AG08395 (cell line): ENCODE results near the gene SLC28A3.

Source experiments
- DNase-seq: peaks from one replicate; pipeline ENCODE4 v3.0.0; 2012; ENCODE audit warnings: mixed read lengths, low spot score

SLC28A3 gene

DNA sequence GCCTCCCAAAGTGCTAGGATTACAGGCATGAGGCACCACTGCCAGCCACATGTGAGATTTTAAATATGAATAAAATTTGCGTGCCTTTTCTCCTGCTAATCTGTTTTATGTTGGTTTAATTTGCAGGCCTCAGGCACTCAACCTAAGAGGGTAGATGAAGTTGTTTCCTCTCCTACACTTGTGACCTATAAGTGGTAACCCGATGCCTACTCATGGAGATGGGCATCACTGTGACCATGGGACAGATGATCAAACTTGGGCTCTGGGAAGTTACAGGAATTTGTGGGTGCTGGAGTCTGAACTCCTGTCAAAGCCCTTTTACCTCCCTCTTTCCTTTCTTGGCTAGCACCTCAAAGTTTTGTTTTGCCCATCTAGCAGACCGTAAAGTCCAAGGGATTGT lies 1.1 kb downstream of the SLC28A3 start:
- DNase-seq, result no peak

DNA sequence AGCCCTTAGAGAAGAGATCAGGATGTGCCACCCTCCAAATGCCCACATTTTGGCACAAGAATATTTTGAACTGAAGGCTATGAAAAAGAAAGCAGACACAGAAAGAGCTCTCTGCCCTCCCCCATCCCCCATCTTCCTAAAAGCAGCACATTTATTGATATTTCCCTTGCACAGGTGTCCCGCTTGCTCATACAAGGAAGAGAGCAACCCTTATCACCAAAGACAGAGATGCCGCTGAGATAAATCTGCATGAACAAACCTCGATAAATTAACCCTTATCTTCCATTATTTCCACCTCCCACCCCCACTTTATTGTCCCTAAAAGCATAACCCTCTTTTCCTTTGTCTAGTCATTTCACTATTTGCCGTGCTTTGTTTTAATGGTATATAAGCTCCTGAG lies 1.8 kb downstream of the SLC28A3 start:
- no peak for DNase-seq

DNA sequence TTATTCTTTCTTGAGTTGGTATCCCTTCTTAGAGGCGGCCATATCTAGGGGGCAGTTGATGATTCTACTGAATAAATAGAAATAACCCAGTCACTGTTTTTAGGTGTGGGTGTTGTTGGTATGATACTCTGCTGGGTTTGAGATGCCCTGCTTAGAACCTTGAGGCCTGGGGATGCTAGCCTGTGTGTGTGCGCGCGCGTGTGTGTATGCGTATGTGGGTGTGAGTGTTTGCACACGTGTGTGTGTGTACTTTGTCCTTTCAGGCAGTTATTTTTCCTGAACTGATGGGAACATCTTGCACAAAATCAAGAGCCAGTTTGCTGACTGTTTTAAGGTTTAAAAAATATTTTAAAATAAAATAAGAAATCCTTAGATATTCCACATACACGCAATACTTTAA lies 3.3 kb downstream of the SLC28A3 start:
- DNase-seq, result no peak

DNA sequence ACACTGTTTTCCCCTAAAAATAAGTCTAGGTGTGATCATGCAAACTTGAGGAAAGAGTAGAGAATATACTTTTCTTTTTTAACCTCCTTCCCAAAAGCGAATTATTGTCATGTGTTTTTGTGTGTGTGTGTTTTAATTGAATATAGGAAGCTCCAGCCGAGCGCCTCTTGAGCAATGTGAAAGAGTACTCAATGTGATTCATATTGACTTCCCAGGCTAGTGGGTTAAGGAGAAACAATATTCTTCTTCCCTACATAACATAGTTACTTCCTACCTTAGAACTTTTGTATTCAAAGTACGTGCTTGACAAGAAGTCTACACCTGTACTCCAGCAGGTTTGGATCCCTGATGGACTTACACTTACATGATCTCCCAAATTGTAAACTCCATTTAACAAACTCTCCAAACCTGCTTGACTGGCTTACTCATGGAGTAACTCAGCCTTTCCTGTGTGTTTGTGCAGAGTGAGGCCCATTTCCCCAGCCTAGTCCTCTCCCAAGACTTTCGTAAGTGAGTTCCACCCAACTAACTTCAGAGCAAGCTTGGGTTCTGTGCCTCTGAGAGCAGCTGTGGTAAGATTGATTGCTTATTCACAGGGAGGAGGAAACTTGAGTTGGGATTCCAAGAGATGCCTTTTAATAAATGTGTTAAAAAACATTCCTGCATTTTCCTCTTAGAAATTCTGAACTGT lies 9.3 kb downstream of the SLC28A3 start:
- no peak for DNase-seq

DNA sequence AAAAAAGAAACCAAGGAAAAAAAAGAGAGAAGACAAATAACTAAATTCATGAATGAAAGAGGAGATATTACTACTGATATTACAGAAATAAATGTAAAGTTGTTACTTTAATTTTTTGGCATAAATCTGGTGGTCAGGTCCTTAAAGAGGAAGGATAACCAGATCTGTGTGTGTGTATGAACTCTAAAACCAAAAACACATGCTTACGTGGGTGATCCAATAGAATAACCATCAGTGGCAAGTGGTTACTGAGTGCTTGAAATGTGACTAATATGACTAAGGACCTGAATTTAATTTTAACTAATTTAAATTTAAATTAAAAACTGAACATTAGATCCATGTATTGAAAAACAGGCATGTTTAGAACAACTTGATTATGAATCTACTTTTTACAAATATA lies 10.3 kb downstream of the SLC28A3 start:
- no peak for DNase-seq

DNA sequence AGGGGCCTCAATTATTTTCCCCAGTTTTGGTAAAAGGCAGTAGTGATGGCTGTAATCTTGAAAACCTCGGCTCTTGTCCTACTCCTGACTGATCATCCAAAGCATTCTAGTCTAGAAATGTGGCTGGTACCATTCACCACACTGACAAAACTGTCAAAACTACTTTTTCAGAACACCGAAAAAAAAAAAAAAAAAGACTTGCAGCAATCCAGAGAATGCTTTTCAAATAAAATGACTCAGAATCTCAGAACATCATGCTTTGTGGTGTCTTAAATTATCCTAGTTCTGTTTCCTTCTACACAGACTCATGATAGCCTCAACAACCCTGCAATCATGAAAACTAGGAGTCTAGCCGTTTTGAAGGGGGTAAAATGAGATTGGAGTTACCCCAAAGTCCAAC lies 13.4 kb downstream of the SLC28A3 start:
- DNase-seq, result no peak

DNA sequence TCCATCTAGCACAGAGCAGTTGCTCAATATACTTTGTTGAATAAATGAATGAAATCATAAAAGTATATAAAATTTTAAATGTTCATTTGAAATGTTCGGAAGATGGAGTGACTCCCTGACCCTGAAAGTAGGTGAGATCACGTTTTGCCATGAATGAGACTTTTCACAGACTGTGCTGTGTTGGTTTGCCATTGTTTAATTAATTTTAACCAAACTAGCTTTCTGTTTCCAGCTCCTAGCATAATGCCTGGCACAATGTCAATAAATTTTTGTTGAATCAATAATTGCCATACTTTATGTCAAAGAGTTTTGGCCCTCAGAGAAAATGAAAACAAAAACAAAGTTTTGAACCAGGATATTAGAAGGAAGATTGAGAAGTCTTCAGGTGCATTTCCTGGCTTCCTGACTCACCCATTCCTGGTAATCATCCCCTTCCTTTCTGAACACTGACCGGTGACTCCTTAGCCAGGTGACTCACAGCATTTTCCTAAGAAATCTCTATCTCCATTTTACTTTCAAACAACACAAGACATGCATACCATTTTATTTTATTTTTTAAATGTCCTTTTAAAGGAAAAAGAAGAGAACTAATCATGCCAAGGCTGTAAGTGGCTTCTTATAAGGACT lies 15.1 kb downstream of the SLC28A3 start:
- no peak for DNase-seq

DNA sequence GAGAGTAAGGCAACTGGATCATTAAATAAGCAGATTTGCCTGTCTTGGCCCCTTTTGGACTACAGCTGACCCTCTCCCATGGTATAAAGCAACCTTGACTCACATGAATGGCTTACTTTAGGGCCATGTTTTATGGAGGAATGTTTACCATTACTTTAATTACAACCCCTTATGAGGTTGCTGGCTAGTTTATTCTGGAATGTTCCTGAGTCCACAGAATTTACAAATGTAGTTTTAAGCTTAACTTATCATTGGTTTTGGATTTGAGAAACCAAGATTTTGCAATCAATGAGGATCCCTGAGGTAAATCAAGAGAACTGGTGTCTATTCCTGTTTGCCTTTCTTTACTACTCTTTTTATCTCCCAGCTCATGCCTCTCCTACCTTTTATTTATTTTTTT lies 15.7 kb downstream of the SLC28A3 start:
- DNase-seq, result no peak

DNA sequence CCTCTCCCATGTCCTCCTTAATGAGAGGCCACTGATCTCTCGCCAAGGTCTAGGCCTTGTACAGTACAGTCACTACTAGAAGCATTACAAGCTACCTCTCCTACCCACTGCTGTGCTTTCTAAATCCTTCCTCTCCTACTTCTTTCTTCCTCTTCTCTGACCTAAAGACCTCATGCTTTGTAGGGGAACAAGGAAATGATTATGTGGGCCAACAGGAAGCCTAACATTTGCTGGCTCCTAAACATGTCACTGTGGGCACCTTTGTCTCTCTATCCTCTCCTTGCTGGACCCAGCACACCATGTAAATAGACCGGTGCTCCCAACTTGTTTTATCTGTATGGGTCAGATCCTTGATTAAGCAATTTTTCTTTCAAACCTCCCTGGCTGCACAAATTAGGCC lies 16.7 kb downstream of the SLC28A3 start:
- DNase-seq, result no peak

DNA sequence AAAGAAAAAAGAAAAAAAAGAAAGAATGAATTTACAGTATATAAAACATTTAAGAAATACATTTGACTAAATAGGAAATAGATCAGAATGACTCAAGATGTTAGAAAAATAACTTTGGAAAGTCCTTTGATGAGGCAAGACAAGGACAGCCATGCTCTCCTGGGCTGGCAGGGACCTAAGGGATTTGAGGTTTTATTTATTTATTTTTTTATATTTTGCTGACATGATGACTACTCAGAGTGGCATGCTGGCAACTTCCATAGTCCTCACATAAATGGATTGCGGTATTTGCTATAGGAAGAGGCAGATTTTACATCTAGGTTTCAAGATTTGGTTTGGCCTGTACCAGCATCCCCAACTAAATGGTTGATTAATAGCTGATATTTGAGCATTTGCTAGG lies 17.7 kb downstream of the SLC28A3 start:
- peak; percentile 42 for DNase-seq

DNA sequence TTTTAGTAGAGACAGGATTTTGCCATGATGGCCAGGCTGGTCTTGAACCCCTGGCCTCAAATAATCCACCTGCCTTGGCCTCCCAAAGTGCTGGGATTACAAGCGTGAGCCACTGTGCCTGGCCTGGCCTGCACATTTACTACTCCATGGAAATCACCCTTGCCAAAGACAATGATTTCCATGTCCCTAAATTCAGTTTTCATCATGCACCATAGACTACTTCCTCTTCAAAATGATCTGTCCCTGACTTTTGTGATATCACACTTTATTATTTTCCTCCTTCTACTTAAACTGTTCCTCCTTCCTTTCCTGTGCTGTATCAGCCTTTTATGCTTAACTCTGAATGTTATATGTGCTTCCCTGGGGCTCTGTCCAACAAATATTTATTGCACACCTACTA lies 20.3 kb downstream of the SLC28A3 start:
- no peak for DNase-seq

DNA sequence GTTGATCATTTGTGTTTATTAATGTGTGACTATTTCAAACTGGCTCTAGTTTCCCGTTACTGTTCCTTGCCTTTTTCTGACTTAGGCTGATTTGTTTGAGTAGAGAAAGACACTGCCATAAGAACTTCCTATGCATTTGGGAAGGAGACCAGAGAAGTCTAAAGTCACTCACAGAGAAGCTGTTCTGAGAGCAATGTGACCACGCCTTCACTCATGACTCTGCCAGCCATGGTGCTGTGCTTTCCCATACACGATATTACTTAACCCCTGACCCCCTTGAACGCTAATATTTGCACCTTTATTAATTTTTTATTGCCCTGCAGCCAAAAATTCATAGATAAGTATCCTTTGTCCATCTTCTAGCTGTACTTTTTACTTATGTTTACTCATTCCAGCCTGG lies 20.9 kb downstream of the SLC28A3 start:
- no peak for DNase-seq

DNA sequence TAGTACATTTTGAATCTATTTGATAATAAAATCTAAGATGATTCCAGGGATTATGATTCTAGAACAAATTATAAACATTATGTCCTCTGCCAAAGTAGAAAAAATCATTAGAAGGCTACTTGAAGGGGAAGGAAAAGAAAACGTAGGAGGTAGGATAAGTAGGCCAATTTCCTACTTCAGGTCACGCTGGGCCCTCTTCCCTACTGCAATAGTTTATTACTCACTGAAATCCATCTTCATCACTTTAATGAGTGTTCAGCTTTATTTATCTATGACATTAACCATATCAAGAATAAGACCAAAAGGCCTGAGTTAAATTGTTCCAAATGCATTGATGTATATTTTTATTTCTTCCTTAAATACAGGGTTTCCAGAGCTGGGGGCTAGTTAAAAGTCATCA lies 21.6 kb downstream of the SLC28A3 start:
- no peak for DNase-seq

DNA sequence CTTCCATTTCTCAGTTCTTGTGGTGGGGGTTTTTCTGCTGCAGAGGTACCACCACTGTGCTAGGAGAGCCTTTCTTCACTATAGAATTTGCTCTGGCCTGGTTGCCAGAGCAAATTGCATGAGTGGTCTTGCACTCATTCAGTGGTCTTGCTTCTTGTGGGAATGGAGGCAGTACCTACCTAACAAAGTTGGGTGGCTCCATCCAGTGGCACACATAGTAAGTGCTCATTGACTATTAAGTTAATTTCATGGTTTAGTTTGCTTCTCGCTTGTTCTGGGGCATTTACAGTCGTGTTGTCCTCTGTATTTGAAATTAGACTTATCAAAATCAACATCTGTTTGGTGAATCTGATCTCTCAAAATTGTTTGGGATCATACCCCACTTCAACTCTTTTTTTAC lies 23.0 kb downstream of the SLC28A3 start:
- DNase-seq, result no peak

DNA sequence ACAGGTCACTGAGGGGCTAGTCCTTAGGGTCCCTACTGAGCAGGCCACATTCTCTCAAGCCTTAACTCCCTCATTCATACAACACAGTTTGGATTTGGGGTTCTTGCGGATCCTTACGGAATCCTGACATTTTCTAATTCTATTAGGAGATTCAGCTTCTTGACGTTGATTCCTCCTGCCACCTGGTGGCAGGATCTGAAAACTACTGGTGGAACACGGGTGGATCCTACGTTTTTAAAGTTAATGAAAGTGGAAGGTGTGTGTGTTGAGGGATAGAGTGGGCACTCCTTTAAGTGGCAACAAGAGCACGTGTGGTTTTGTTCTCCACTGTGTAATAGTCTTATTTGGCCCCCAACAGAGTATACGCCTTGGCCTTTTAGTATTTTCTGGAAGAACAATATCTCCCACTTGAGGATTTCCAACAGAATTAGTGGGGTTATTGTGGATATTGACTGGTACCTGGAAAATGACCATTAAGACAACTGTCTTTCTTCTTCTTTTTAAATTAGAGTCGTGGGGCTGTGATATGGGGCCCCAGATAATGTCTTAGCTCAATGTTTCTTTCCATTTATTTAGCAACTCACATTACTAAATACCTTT lies 25.2 kb downstream of the SLC28A3 start:
- DNase-seq, result peak; percentile 65

DNA sequence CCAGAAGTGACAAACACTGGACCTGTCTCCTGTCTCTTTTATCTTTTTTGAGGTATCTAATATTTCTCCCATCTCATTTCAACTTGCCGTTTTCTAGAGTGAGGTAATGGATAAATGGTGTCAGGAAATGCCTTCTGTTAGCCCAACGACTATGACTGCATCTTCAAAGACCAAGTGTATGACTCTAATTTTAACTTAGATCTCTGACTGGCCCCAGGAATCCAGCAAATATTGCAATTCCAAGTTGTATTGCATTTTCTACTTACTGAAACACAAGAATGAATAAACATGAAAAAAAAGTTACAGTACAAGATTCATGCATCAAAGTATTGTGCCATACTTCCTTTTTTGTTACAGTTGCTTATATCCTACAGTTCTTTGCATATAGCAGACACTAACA lies 26.3 kb downstream of the SLC28A3 start:
- DNase-seq, result no peak

DNA sequence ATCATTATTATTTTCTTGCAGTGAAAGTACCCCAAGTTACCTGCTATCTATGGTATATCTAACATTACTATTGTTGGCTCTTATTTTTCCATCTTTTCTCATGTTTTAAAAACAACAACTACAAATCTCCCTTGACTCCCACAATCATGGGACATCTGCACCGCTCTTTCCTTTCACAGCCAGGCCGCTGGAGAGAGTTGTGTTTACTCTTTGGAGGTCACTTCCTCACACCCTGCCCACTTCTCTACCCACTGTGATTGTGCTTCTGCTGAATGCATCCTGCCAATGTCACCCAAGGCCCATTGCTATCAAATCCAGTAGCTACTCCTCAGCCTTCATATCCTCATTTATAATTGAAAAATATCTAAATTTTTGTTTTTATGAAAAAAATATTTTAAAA lies 29.7 kb downstream of the SLC28A3 start:
- DNase-seq, result no peak

DNA sequence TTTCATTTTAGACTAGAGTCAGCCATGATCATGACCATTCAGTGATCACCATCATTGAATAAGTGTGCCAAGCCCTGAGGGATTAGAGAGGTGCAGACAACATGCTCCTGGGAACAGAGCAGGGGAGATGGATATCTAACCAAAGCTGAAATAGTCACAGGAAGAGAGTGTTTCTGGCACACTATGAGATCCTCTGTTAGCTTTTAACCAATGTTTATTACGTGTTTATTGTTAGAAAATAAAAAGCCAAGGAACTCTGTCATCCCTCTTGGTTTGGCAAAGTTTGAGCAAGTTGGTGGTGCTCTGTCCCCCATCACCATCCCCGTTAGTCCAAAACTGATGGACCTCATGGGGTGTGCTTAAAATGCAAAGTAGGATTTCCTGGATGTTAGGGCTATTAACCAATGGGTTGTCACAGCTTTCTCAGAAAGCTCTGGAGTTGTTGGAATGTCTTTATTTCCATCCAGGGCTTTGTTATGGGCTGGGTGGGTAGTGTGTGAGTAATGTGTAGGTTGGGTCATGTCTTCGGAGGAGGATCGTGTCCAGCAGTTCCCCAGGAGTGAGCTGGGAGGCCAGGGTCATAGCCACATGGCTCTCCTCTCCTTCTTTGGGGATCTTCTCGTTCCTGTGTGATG lies 34.9 kb downstream of the SLC28A3 start:
- no peak for DNase-seq

DNA sequence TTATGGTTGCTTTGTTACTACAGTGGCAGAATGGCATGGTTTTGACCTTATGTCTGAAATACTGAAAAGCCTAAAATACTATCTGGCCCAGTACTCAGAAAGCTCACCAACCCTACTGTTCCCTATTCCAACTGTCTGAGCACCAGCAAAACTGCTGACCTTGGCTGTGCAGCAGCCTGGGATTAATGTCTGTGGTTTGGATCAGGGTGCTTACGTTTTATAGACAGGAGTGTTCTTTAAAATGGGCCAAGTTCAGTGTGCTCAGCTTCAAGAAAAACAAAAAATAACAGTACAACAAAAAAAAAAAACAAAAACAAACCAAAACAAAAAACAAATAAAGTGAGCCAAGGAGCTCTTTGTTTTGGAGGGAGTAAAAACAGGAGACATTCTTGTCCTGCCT lies 36.4 kb downstream of the SLC28A3 start:
- DNase-seq, result no peak

DNA sequence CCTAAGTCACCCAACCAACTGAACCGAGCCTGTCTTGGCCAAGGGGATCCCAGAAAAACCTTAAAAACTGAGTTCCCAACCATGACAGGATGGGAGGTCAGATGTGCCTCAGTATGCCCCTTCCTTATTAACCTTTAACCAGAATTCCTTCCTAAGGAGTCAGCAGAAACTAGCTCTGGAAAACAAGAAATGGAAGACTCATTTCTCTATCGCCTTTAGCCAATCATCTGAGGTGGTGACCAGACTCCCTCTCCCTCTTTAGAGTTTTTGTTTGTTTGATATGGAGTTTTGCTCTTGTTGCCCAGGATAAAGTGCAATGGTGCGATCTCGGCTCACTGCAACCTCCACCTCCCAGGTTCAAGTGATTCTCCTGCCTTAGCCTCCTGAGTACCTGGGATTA lies 37.5 kb downstream of the SLC28A3 start:
- DNase-seq, result no peak

DNA sequence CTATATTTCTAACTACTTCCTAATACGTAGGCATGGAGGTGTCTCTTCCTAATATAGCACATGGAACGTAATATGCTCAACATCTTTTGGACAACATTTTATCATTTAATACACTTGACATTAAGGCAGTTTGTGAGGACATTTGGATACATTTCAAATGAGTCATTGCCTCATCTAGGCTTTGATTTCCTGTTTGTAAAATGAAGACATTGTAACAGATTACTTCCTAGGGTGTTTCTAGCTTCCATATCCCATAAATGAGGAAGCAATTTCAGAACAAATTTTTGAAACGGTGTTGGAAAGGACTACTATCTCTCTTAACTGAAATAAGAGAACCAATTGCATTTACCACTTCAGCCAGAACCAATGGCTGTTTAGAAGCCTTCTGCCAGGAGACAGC lies 38.7 kb downstream of the SLC28A3 start:
- DNase-seq, result peak; percentile 33

DNA sequence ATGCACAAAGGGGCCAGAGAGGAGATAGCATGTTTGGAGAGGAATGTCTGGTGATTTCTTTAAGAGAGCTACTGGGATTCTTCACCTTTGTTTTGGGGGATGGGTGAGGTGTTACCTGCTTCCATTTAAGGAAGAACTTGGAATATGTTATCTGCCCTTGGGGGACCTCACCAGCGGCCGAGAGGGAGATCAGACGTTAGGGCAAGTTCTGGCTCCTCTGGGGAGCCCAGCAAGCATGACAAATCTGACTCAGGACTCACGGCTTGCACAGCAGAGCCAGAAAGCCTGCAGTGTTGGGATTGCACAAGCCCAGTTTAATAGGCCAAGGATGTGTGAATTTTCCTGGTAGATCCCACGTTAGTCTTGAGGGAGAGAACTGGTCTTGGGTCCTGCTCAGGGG lies 40.3 kb downstream of the SLC28A3 start:
- peak; percentile 76 for DNase-seq

DNA sequence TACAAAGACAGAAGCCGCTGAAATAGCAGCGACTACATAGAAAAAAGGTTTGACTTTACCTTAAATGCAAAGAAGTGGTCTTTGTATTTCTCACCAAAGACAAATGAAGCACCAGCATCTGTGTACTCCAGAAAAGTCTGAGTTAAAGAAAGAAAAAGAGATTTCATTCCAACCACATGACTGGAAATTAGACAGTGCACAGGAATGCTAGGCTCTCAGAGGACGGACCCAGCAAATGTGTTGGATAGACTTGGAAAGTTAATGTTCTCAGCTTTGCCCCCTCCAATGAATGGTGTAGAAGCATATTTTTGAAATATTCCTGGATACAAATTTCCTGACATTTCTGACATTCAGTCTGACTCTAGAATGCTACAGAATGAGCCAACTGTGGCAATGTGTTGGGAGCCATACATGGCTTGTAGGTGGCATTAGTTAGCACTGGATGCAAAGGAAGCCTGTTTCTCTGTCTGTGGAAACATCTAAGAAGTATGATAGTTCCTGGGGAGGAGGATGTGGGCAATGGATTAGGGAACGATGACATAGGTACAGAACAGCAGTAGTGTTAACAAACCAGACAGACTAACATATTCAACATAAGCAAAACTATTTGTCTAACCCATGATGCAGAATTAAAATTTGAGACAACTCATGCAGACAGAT lies 43.3 kb downstream of the SLC28A3 start:
- DNase-seq, result peak; percentile 68
